ENCODE results near the gene KPNA3. TPM values are rescaled to one million over a fixed set of nuclear protein-coding genes. Genes with fewer than 3 reads are reported as not detected.
A peak's percentile ranks its signal among the peaks of the same experiment; 100 is the strongest.

The KPNA3 gene
- total and polyA plus RNA-seq, 2 experiments from 2014 or later, result 30.5 to 55.7 TPM

GRCh38 chr13:49779721-49780120, 12.8 kb downstream of the KPNA3 start:
- Histone ChIP-seq H3K9me2 (ENCODE audit: insufficient read depth) (no peaks in the 10 kb centered on the region), H2AFZ (no peak overlapping the region), H3K27me3 (ENCODE audit: insufficient read depth) (no peaks in the 10 kb centered on the region), H3K4me3 (no peak overlapping the region), H3K27ac (ENCODE audit: low read depth) (0 out of 2 replicates have a peak overlapping the region, but pooled peaks have one; percentile 7), H3F3A (replicated peaks; ENCODE audit: low read depth) (no peaks in the 10 kb centered on the region), H3K36me3 (ENCODE audit: insufficient read depth) (no peaks in the 10 kb centered on the region), H4K20me1 (replicated peaks; ENCODE audit: insufficient read depth) (peaks cover 28% of the 10 kb centered on the region; the same call in 1 of the 2 replicates), H3K79me2 (replicated peaks; ENCODE audit: insufficient read depth) (peaks cover 100% of the 10 kb centered on the region), H3K4me1 (ENCODE audit: insufficient read depth) (peaks cover 11% of the 10 kb centered on the region), H3K4me2 (no peak overlapping the region)
- Mint-ChIP-seq H3K27ac (peak overlapping the region; percentile 1; the same call in 1 of the 2 replicates), H3K4me1 (peaks cover 24% of the 10 kb centered on the region), H3K27me3 (ENCODE audit: insufficient read depth, low read depth, poor library complexity) (peaks cover 4% of the 10 kb centered on the region), H3K36me3 (ENCODE audit: low read depth) (no peaks in the 10 kb centered on the region), H3K4me3 (no peak overlapping the region), H3K9me3 (no peaks in the 10 kb centered on the region)
- ATAC-seq (no peak), DNase-seq (ENCODE audit: low spot score) (no peak)
- TF ChIP-seq ZNF462 (CRISPR knock-in tag; IDR thresholded peaks at IDR 0.05) (no peak), REST (IDR thresholded peaks at IDR 0.05; ENCODE audit: unreplicated experiment) (no peak), CREB1 (CRISPR knock-in tag; IDR thresholded peaks at IDR 0.05; ENCODE audit: low read depth) (no peak), NANOG (IDR thresholded peaks at IDR 0.05; ENCODE audit: borderline replicate concordance) (no peak), POLR2AphosphoS5 (IDR thresholded peaks at IDR 0.05; ENCODE audit: low read depth) (no peak), STAT1 (IDR thresholded peaks at IDR 0.05; ENCODE audit: unreplicated experiment) (no peak), ETS1 (IDR thresholded peaks at IDR 0.05) (no peak), CTCF (conservative IDR thresholded peaks at IDR 0.05; ENCODE audit: low read depth in 2 of 2) (no peak), EZH2phosphoT487 (IDR thresholded peaks at IDR 0.05; ENCODE audit: unreplicated experiment) (no peak), JUNB (IDR thresholded peaks at IDR 0.05; ENCODE audit: unreplicated experiment) (no peak), ZNF114 (CRISPR knock-in tag; IDR thresholded peaks at IDR 0.05) (no peak), EZH2 (IDR thresholded peaks at IDR 0.05; ENCODE audit: low read depth, unreplicated experiment) (no peak), ZNF331 (CRISPR knock-in tag; IDR thresholded peaks at IDR 0.05; ENCODE audit: low read depth) (no peak)

Measured in GM23338 (cell line).